K562 (cell line): Measurements from ENCODE around the gene IL27RA. TPM values are rescaled to one million over a fixed set of nuclear protein-coding genes. Genes with fewer than 3 reads are reported as not detected.

Source experiments
- BRD4 ChIP-seq: fragments of 200-600 bp; sonication (generic); IDR thresholded peaks from 2 replicates; pipeline ENCODE4 v1.6.1; 2017; ENCODE audit warnings: inconsistent platforms
- CXXC5 ChIP-seq: fragments of 250-450 bp; sonication (Bioruptor Pico); IDR thresholded peaks from 2 replicates; pipeline ENCODE4 v1.8.0; 2022; ENCODE audit warnings: inconsistent platforms, mild to moderate bottlenecking, moderate library complexity
- DEAF1 ChIP-seq: fragments of 450-650 bp; formaldehyde crosslinking; IDR thresholded peaks from 2 replicates; pipeline ENCODE4 v1.4.0; 2020; ENCODE audit warnings: mild to moderate bottlenecking, moderate library complexity
- ETS2 ChIP-seq: IDR thresholded peaks from 2 replicates; pipeline ENCODE4 v1.6.1; 2016; ENCODE audit warnings: borderline replicate concordance, missing genetic modification characterization, mild to moderate bottlenecking, moderate library complexity, missing compliant biosample characterization; ENCODE audit not compliant: poor library complexity, severe bottlenecking
- MYC ChIP-seq, 2 experiments: fragments of 250-450 bp in 1 of 2; sonication (Bioruptor Pico) in 1 of 2; IDR thresholded peaks; 2 replicates each; pipeline versions ENCODE4 v1.5.1 to v1.6.1; 2012 to 2021; ENCODE audit warnings: low read depth in 2 of 2, borderline replicate concordance in 1 of 2, improper control_type of control experiment in 1 of 2, low read length in 1 of 2, mild to moderate bottlenecking in 1 of 2, moderate library complexity in 1 of 2
- SMAD3 ChIP-seq: fragments of 450-650 bp; formaldehyde crosslinking; conservative IDR thresholded peaks from 2 replicates; pipeline ENCODE4 v1.4.0; 2020; ENCODE audit warnings: mild to moderate bottlenecking
- SNAPC5 ChIP-seq: fragments of 250-450 bp; sonication (Bioruptor Pico); IDR thresholded peaks from 2 replicates; pipeline ENCODE4 v1.8.0; 2021; ENCODE audit warnings: moderate library complexity, mild to moderate bottlenecking, inconsistent platforms
- ZC3H8 ChIP-seq: fragments of 450-650 bp; IDR thresholded peaks from 2 replicates; pipeline ENCODE4 v1.6.1; 2017
- ZNF639 ChIP-seq, 2 experiments: fragments of 200-800 bp in 1 of 2; sonication (Bioruptor generic) in 1 of 2; sonication (generic) in 1 of 2; formaldehyde crosslinking in 1 of 2; IDR thresholded peaks in 1 of 2; conservative IDR thresholded peaks in 1 of 2; 2 replicates each; pipeline versions ENCODE4 v1.5.0 to v1.6.1; 2016 to 2020; ENCODE audit warnings: missing compliant biosample characterization in 1 of 2, missing genetic modification characterization in 1 of 2, missing genetic modification reagents in 1 of 2
- ZNF766 ChIP-seq: fragments of 200-800 bp; sonication (Bioruptor generic); conservative IDR thresholded peaks from 2 replicates; pipeline ENCODE4 v1.6.1; 2016; ENCODE audit warnings: missing genetic modification characterization, missing compliant biosample characterization
- polyA plus RNA-seq, 8 experiments: library from polyadenylated mRNA; depleted of rRNA in 4 of 8; stranded (reverse) in 5 of 8; unstranded in 3 of 8; fragments of >200 nt; fragmentation: Nextera tagmentation in 2 of 8; fragmentation: Illumina TruSeq in 1 of 8; extraction: Ambion mirVana in 2 of 8; extraction: Trizol in 1 of 8; gene quantifications; 2 replicates each; pipeline versions ENCODE4 v1.2.1 to v1.2.3, GENCODE V29; 2011 to 2014; ENCODE audit warnings: inconsistent platforms in 1 of 8, missing spikeins in 1 of 8
- total RNA-seq, 7 experiments: library from RNA; depleted of rRNA in 6 of 7; stranded (reverse); fragments of >200 nt in 6 of 7; fragmentation: Illumina TruSeq in 2 of 7; extraction: Trizol in 2 of 7; gene quantifications; 2 replicates each; pipeline versions ENCODE4 v1.2.1 to v1.2.3, GENCODE V29; 2011 to 2021; ENCODE audit warnings: low replicate concordance in 1 of 7

IL27RA gene
- total and polyA plus RNA-seq, 9 of the 15 experiments (the other 6 are each of a cell fraction or from before 2014, with no cell fraction given) = 1.9 to 15.9 (median 12.0) TPM

GRCh38 chr19:14089662-14090508 is 58.3 kb downstream of the IL27RA start (continued):
- no peak for TF ChIP-seq ETS2
- no peak for TF ChIP-seq ZNF639 (CRISPR knock-in tag; conservative IDR thresholded peaks at IDR 0.05 in 1 of 2, IDR thresholded peaks at IDR 0.05 in 1 of 2)
- no peak for TF ChIP-seq ZC3H8
- TF ChIP-seq BRD4 = no peak
- 0 out of 2 replicates have a peak, but pooled peaks have one; percentile 1 for TF ChIP-seq ZNF766 (CRISPR knock-in tag)
- TF ChIP-seq SMAD3 (CRISPR knock-in tag) = no peak
- TF ChIP-seq MYC (IDR thresholded peaks at IDR 0.05; ENCODE audit: low read depth, low read length) = 0 out of 2 replicates have a peak, but pooled peaks have one; percentile 9
- no peak for TF ChIP-seq MYC (CRISPR knock-in tag; IDR thresholded peaks at IDR 0.05; ENCODE audit: borderline replicate concordance, low read depth)
- TF ChIP-seq DEAF1 (CRISPR knock-in tag) = no peak
- peak; percentile 73 for TF ChIP-seq CXXC5
- no peak for TF ChIP-seq SNAPC5 (CRISPR knock-in tag)
- TF ChIP-seq, all 486 proteins: peak for 35
